Measurements from ENCODE around the gene AURKAIP1.

Gene AURKAIP1

GRCh38 chr1:1391225-1391624 lies 16.2 kb upstream of the AURKAIP1 start:
- TF ChIP-seq, protein P1, sequence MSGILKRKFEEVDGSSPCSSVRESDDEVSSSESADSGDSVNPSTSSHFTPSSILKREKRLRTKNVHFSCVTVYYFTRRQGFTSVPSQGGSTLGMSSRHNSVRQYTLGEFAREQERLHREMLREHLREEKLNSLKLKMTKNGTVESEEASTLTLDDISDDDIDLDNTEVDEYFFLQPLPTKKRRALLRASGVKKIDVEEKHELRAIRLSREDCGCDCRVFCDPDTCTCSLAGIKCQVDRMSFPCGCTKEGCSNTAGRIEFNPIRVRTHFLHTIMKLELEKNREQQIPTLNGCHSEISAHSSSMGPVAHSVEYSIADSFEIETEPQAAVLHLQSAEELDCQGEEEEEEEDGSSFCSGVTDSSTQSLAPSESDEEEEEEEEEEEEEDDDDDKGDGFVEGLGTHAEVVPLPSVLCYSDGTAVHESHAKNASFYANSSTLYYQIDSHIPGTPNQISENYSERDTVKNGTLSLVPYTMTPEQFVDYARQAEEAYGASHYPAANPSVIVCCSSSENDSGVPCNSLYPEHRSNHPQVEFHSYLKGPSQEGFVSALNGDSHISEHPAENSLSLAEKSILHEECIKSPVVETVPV (CRISPR knock-in tag; IDR thresholded peaks at IDR 0.05): no peak
- no peak for TF ChIP-seq ZC3H10 (CRISPR knock-in tag; IDR thresholded peaks at IDR 0.05)
- TF ChIP-seq ARNTL (CRISPR knock-in tag; IDR thresholded peaks at IDR 0.05; ENCODE audit: borderline replicate concordance, low read depth): no peak
- no peak for TF ChIP-seq ESRRG (CRISPR knock-in tag; IDR thresholded peaks at IDR 0.05)
- no peak for TF ChIP-seq PATZ1 (CRISPR knock-in tag; IDR thresholded peaks at IDR 0.05; ENCODE audit: borderline replicate concordance)
- TF ChIP-seq POU6F1 (CRISPR knock-in tag; IDR thresholded peaks at IDR 0.05; ENCODE audit: borderline replicate concordance, low read depth): no peak
- no peak for TF ChIP-seq TOX (CRISPR knock-in tag; IDR thresholded peaks at IDR 0.05; ENCODE audit: borderline replicate concordance)
- no peak for TF ChIP-seq ZNF70 (CRISPR knock-in tag; IDR thresholded peaks at IDR 0.05)
- no peak for TF ChIP-seq ZFP30 (CRISPR knock-in tag; IDR thresholded peaks at IDR 0.05)
- no peak for TF ChIP-seq GLIS3 (CRISPR knock-in tag; IDR thresholded peaks at IDR 0.05)
- no peak for ATAC-seq

GRCh38 chr1:1390675-1391074 lies 15.7 kb upstream of the AURKAIP1 start:
- no peak for TF ChIP-seq RARB (CRISPR knock-in tag; IDR thresholded peaks at IDR 0.05)
- TF ChIP-seq, protein P1 (CRISPR knock-in tag; IDR thresholded peaks at IDR 0.05): no peak
- no peak for TF ChIP-seq ESRRG (CRISPR knock-in tag; IDR thresholded peaks at IDR 0.05)
- TF ChIP-seq PATZ1 (CRISPR knock-in tag; IDR thresholded peaks at IDR 0.05; ENCODE audit: borderline replicate concordance): no peak
- TF ChIP-seq TSHZ2 (CRISPR knock-in tag; IDR thresholded peaks at IDR 0.05): no peak
- TF ChIP-seq PPARA (CRISPR knock-in tag; IDR thresholded peaks at IDR 0.05; ENCODE audit: borderline replicate concordance): no peak
- TF ChIP-seq ISL1 (CRISPR knock-in tag; IDR thresholded peaks at IDR 0.05): no peak
- no peak for TF ChIP-seq ZNF8 (CRISPR knock-in tag; IDR thresholded peaks at IDR 0.05)
- no peak for TF ChIP-seq TOX (CRISPR knock-in tag; IDR thresholded peaks at IDR 0.05; ENCODE audit: borderline replicate concordance)
- TF ChIP-seq ZNF565 (CRISPR knock-in tag; conservative IDR thresholded peaks at IDR 0.05; ENCODE audit: low read depth): no peak
- no peak for TF ChIP-seq CSDC2 (CRISPR knock-in tag; IDR thresholded peaks at IDR 0.05)
- no peak for TF ChIP-seq ZFP30 (CRISPR knock-in tag; IDR thresholded peaks at IDR 0.05)
- no peak for TF ChIP-seq ZFP3 (CRISPR knock-in tag; IDR thresholded peaks at IDR 0.05)
- TF ChIP-seq, protein P2, sequence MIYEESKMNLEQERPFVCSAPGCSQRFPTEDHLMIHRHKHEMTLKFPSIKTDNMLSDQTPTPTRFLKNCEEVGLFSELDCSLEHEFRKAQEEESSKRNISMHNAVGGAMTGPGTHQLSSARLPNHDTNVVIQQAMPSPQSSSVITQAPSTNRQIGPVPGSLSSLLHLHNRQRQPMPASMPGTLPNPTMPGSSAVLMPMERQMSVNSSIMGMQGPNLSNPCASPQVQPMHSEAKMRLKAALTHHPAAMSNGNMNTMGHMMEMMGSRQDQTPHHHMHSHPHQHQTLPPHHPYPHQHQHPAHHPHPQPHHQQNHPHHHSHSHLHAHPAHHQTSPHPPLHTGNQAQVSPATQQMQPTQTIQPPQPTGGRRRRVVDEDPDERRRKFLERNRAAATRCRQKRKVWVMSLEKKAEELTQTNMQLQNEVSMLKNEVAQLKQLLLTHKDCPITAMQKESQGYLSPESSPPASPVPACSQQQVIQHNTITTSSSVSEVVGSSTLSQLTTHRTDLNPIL (CRISPR knock-in tag; IDR thresholded peaks at IDR 0.05; ENCODE audit: low read depth): no peak
- no peak for TF ChIP-seq TCF4 (CRISPR knock-in tag; IDR thresholded peaks at IDR 0.05; ENCODE audit: borderline replicate concordance)
- TF ChIP-seq ZNF70 (CRISPR knock-in tag; IDR thresholded peaks at IDR 0.05): no peak
- no peak for TF ChIP-seq POU6F1 (CRISPR knock-in tag; IDR thresholded peaks at IDR 0.05; ENCODE audit: borderline replicate concordance, low read depth)
- ATAC-seq: no peak

All from SK-N-SH treated with all-trans-retinoic acid at 6 μM for 48 hours (cell line).